GM04504 (cell line): ENCODE results near the gene SLC25A53.

ENCODE experiments used
- DNase-seq: peaks from one replicate; pipeline ENCODE4 v3.0.0-alpha.2; 2012; ENCODE audit warnings: low read depth

SLC25A53 gene, protein sequence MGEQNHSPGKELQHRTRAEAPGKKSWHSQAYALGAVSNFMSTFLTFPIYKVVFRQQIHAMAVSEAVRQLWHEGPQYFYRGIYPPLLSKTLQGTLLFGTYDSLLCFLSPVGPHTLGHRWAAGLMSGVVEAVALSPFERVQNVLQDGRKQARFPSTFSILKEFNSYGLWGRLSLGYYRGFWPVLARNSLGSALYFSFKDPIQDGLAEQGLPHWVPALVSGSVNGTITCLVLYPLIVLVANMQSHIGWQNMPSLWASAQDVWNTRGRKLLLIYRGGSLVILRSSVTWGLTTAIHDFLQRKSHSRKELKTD

DNA sequence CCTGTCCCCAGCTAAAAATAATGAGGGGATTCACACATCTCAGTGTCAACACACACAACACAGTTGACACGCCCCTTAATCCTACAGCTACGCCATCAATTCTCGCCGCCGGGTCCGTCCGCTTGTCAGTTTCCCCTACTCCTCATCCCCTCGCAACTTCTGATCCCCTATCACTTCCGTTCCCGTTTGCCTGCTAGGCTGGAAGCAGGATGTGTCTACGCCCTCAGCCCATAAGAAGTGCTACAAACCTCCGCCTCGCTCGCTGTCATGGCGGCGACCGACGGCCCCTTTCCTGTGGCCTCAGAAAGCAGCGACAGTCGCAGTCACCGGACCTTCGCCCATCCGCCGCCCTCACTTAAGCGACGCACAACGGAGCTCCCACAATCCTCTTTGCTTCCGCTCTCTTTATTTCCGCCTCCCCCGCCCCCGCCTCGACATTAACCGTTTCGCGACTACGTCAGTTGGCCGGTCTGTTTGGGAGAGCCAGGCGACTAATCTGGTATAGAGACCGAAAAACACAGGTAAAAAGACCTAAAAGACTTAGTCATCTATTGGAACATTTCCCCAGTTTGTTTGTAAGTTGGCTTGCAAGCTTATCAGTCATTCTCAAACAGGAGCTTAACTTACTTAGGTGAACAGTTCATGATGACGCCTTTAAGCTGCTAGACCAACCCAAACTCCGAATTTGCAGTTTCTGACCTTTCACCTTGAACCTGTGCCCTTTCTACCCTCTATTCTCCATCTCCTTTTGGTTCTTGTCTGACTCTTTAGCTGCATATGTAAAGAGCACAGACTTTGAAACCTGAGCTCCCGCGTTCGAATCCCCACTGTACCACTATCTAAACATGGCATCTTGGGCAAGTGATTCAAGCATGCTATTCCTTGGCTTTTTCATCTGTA, at the start of gene SLC25A53:
TSS of gene SLC25A53 (minus strand) at position 380 of the 900 bp plus-strand sequence. CDS start 51,752 bp downstream, outside the sequence.
- DNase-seq = peak; percentile 40

DNA sequence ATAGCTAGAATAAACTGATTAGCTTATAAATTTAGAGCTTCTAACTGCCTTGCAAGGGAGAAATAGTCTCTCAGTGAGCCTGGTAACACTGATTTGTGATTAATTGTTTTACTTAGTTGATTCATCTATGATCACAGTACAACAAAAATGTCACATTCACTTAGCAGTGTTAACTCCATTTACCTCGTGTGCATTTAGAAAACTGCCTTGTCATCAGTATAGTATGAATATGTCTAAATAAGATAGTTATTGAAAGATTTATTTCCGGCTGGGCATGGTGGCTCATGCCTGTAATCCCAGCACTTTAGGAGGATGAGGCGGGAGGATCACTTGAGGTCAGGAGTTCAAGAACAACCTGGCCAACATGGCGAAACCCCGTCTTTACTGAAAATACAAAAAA, 48.7 kb upstream of the SLC25A53 start:
- no peak for DNase-seq

DNA sequence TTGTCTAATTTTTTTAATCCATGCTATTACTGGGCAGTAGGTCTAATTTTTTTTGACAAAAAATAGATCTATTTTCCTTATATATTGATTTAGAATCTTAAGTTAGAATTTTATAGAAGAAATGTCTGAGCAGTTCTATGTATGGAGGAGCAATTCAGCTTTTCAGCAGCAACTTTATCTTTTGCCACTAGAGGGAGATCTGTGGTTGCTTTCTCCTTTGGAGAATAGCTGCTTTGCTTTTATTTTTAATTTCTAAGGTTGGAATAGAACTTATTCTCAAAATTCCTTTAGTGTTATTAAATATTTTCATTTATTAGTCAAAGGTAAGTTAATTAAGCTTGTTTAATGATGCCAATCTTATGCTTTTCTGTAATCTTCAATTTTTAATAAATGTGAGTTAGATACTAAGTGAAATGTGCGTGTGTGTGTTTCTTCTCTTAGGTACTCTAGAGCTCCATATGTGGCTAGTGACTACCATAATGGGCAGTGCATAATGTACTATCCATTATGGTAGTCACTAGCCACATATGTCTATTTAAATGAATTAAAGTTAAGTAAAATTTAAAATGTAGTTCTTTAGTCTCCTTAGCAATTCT, 38.8 kb upstream of the SLC25A53 start:
- peak; percentile 12 for DNase-seq

DNA sequence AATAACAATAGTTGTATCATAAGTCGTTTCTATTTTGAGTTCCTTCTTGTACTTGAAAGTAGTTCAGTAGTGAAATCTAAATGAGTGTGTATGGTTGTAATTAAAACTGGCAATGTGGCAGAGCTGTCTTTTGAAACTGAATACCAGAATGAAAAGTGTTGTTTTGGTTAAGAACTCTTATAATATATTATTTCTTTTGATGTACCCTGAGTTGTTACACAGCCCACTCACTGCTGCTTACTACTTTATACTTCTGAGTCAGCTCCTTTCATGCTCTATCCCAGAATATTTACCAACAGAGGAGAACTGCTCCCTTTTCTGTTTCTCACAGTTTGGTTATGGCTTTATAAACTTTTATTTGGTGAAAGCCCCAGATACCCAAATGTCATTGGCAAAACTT, 38.2 kb upstream of the SLC25A53 start:
- no peak for DNase-seq

DNA sequence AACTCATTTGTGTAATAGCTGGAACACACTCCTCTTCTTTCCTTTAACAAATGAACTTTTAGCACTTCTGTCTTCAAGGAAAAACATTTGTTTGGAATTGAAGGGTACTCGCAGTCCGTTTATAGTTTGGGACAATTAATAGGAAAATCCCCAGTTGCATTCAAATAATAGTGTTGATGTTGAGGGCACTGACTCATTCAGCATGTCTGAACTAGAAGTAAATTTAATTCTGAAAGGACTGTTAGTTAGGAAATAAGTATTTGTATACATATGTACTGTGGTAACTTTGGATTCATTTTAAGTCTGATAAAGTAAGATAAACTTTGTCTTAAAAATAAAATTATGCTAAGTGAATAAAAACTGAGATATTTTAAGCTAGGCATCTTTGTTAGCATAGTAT, 36.7 kb upstream of the SLC25A53 start:
- DNase-seq = no peak

DNA sequence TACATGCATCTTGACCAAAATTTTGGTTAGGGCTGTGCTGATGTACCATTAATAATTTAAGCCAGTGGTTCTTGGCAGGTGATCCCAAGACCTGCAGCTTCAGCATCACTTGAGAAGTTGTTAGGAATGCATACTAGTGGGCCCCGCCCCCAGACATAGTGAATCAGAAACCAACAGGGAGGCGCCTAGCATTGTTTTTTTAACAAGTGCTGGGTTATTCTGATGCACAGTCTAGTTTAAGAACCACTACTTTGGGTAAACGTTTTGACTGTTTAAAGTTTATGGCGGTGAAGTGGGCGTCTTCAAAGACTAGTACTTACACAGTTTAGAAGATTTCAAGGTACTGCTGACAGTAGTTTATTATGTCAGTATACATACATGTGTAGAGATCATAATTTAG, 33.0 kb upstream of the SLC25A53 start:
- DNase-seq = no peak

DNA sequence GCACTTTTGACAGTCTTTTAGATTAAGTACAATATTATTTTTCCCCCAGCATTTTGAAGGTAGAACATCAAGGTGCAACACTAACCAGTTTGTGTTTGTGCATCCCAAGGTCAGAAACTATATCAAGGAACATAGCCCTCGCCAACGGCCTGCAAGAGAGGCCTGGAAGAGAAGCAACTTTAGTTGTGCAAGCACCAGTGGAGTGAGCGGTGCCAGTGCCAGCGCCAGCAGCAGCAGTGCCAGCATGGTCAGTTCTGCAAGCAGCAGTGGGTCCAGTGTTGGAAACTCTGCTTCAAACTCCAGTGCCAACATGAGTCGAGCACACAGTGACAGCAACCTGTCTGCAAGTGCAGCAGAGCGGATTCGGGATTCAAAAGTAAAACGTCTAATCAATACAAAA, 31.1 kb upstream of the SLC25A53 start:
- DNase-seq = no peak

DNA sequence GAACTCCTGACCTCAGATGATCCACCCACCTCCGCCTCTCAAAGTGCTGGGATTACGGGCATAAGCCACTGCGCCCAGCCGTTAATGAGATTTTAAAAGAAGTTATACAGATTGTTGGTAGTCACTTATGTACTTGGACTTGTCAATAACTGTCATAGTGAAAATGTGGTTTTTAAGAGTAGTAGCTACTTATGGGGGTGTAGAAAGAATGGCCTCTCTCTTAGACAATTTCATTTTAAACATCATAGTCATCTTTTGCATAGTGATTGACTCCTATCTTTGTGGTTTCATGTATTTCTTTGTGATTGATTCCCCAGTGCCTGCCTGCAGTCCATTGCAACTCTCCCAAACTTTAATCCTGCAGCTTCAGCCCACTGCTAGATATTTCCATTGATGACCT, 26.9 kb upstream of the SLC25A53 start:
- no peak for DNase-seq

DNA sequence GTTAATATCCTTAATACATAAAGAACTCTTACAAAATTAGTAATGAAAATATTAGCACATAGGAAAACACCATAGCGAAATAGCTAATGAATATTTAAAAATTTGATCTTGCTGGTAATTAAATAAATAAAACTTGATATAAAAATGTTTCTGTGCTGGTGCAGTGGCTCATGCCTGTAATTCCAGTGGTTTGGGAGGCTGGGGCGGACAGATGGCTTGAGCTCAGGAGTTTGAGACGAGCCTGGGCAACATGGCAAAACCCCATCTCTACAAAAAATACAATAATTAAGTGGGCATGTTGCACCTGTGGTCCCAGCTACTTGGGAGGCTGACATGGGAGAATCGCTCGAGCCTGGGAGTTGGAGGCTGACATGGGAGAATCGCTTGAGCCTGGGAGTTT, 17.0 kb upstream of the SLC25A53 start:
- no peak for DNase-seq

DNA sequence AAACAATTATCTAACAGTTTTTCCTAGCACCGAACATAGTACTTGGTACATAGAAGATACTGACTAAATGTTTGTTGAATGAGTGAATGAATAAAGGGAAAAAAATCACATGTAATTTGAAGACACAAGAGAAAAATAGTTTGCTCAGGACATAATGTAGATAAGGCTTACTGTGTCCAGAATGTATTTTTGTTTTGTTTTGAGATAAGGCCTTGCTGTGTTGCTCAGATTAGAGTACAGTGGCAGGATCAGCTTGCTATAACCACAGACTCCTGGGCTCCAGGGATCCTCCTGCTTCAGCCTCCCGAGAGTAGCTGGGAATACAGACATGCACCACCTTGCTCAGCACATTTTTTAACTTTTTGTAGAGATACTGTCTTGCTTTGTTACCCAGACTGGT, 16.0 kb upstream of the SLC25A53 start:
- DNase-seq = no peak

DNA sequence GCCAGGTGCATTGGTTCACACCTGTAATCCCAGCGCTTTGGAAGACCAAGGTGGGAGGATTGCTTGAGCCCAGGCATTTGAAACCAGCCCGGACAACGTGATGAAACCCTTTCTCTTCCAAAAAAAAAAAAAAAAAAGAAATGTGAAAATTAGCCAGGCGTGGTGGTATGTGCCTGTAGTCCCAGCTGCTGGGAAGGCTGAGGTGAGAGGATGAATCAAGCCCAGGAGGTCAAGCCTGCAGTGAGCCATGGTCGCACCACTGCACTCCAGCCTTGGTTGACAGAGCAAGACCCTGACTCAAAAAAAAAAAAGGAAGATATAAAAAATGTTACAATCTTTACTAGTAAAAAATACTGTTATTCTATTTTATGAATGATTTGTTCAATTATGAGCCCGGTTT, 15.3 kb upstream of the SLC25A53 start:
- DNase-seq = no peak

DNA sequence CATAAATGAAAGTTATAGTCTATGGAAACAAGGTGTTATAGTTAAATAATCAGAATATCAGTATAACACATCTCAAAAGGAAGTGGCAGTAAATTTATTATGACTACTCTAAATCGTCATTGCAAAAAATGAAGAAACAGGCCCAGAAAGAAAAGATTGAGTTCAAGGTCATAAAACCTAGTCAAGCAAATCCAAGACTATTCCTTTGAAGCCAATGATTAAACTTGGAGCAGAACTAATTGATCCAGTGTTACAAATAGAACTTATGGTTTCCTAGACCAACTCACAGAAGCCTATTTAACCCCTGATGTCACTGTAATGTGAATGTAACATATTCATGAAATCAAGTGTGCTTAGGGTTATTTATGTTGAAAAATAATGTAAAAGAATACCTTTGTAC, 11.3 kb upstream of the SLC25A53 start:
- DNase-seq = no peak

DNA sequence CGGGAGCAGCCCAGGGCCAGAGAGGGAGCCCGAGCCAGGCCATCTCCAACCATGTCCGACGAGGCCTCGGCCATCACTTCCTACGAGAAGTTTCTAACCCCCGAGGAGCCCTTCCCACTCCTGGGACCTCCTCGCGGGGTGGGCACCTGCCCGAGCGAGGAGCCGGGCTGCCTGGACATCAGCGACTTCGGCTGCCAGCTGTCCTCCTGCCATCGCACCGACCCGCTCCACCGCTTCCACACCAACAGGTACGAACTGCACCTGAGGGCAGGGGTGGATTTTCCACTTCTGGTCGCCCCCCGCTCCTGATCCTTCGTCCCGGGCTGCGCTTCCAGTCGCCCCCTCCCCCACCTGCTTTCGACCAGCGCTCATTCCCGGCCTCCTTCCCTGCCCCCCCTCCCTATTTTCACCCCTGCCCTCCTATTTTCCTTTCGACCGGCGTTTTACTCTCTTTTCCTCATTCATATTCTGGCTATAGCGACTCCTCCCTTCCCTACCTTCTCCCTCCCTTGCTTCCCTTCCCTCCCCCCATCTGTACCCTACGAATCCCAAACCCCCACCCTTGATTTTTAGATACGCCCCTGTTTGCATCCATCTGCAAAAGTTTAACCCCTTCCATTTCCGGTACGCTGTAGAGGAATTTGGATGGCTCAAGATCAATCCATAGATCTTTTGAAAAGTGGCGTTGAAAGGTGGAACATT, 10.1 kb upstream of the SLC25A53 start:
- no peak for DNase-seq

DNA sequence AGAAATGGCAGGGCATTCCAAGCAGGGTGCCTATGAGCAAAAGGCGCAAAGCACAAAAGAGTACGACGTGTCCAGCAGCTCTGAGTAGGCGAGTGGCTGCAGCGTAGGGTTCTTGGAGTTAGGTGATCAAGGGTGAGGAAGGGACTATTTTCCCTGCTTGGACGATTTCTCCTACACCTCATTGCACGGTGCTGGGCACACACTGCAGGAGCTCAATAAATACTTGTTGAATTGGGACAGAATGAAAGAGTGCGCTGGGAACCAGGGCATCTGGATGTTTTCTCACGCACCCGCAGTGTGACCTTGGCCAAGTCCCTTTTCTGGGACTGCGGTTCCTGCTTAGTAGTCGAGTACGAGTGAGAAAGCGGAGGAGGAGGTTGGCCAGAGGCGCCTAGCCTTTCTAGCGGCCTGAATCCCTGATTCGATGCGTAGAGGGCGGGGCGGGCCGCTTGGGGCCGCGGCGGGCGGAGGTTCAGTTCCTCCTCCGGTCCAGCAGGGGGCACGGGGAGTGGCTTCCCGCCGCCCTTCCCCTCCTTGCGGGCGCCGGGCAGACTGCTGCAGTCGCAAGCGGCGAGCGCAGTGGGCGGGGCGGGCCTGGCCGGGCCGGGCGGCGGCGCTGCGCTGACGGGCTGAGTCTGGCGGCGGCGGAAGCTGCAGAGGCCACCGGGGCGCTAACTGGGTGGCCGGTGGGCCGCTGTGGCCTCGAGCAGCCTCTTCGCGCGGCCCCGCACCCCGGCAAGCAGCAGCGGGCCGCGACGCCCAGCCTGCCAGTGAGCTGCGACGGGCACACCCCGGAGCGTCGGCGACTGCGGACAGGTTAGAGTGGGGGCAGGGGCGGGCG, 9.3 kb upstream of the SLC25A53 start, which contains the start of gene FAM199X:
TSS of gene FAM199X (plus strand) at position 560 of the 841 bp plus-strand sequence. CDS start 333 bp downstream, outside the sequence.
- DNase-seq = peak; percentile 65

DNA sequence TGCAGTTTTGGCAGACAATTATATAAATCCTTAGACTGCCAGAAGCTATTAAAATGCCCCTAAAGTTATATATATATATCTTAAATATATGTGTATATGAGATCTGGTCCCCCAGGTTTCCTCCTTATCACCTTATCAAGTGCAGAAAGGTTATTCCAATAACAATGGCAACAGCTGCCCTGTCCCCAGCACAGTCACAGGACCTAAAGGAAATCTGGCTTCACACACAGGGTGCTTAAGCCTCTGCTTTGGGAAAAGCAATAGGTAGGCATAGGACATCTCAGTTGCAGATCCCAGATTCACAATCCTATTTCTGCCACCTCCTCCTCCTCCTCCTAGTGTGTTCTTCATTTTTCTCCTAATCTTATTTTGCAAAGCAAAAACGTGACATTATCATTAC, 5.8 kb downstream of the SLC25A53 start:
- DNase-seq = no peak

DNA sequence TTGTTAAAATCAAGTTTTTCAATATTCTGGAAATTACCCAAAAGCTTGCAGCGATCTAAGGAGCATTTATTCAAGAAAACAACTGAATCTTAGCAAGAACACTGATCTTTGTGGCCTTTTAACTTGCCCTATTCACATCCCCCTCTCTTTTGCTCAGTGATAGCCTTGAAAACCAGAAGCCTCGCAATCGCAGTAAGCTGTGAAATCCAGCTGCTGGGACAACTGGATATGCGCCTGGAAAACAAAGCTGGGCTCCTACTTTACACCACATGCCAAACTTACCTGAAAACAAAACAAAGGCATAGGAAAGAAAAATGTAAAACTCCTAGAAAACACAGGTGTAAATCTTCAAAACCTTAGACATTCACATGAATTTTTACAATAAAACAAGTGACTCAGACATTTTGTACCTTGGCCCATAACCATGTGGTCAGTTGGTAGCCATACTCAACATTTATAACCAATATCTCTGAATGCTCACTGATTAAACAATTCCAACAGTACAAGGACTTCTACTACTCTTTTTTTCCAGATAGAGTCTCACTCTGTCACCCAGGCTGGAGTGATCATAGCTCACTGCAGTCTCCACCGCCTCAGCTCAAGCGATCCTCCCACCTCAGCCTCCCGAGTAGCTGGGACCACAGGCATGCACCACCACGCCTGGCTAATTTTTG, 15.6 kb downstream of the SLC25A53 start:
- no peak for DNase-seq

DNA sequence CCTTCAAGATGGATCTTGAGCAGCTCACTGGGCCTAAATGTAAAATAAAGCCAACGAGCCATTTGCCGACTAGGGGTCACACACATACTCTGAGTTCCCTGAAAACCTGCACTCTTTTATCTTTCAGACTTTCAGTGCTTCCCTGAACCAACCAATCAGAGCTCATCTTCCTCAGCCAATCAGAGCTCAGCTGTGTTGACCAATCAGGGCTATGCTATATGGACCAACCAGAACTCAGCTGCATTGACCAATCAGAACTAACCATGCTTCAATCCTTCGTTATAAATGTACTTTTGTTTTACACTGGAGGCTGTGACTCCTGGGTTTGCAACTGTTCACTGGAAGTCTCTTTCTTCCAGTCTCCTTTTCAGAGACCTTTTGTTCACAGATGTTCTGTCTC, 19.3 kb downstream of the SLC25A53 start:
- no peak for DNase-seq

DNA sequence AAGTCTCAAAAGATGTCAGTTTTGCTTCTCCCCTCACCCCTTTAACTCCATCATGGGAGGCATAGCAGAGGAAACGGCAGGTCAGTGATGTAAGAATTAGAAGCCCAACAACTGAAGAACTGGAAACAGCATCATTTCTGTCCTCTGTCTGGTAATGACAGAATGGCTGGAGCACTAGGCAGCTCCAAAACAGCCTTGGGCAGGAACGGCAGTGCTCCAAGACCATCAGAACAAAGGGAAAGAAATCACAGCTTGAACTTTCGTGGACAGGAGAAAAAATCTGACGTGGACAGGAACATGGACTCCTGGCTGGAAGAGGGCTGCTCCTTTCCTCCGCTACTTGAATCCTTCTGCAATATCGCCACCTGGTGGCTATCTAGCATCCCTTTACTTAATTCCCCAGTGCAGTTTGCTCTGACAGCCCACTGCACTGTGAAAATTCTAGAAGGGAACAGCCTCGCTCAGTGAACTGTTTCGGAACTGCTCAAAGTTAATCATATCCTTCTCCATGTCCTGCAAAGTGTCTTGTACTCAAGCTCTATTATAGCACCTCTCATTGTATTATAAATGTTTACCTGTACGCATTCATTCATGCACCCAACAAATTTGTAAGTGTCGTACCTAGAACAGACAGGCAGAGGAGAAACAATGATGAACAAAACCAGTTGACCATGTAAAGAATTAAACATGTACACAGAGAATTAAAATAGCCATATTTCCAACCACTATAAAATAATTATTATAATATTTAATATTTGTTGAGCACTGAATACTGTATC, 20.4 kb downstream of the SLC25A53 start:
- DNase-seq = peak; percentile 61

DNA sequence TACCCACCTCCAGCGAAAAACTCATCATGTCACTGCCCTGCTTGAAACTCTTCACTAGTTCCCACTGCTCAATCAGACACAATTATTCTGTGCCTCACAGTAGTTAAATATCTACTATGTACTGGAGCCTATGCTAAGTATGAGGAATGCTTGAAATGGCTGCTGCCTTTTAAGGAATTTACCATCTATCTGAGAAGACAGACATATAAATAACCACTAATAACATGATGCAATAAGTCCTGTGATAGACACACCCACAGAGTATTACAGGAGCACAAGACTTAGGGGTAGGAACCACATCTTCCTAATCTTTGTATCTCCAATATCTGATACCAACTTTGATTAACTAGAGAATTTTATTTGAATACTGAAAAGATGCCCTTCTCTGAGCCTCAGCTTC, 21.1 kb downstream of the SLC25A53 start:
- DNase-seq = no peak
